Measurements from ENCODE around the gene KIRREL1. TPM values are rescaled to one million over a fixed set of nuclear protein-coding genes. Genes with fewer than 3 reads are reported as not detected.

Gene KIRREL1
- polyA plus RNA-seq, 1 donor from 2014 or later, result 12.9 TPM

- Histone ChIP-seq H3K9me2 (ENCODE audit: insufficient read depth, low read length) (no peaks in the 10 kb centered on the region), H3F3A (ENCODE audit: insufficient read depth, low read length, poor library complexity, severe bottlenecking) (no peaks in the 10 kb centered on the region), H4K20me1 (ENCODE audit: insufficient read depth) (no peaks in the 10 kb centered on the region), H3K27me3 (ENCODE audit: insufficient read depth, low read depth, low read length) (no peaks in the 10 kb centered on the region), H3K4me2 (ENCODE audit: low read length) (no peak overlapping the region), H3K4me3 (ENCODE audit: low read length) (no peak overlapping the region), H3K9me3 (ENCODE audit: low read length) (no peaks in the 10 kb centered on the region), H3K9ac (ENCODE audit: low read length) (no peak overlapping the region), H3K79me2 (replicated peaks; ENCODE audit: insufficient read depth, low read length) (no peaks in the 10 kb centered on the region), H3K27ac (ENCODE audit: low read length) (no peak overlapping the region), H2AFZ (ENCODE audit: low read depth, low read length) (no peak overlapping the region), H3K36me3 (ENCODE audit: insufficient read depth, low read length) (no peaks in the 10 kb centered on the region)
- no peak for TF ChIP-seq RAD21 (conservative IDR thresholded peaks at IDR 0.05)
- TF ChIP-seq EP300 (conservative IDR thresholded peaks at IDR 0.05; ENCODE audit: poor library complexity, severe bottlenecking), result no peak
- TF ChIP-seq REST (IDR thresholded peaks at IDR 0.05; ENCODE audit: borderline replicate concordance), result no peak
- no peak for TF ChIP-seq SMC3 (conservative IDR thresholded peaks at IDR 0.05; ENCODE audit: poor library complexity)
- no peak for TF ChIP-seq MXI1 (conservative IDR thresholded peaks at IDR 0.05; ENCODE audit: poor library complexity, severe bottlenecking)
- no peak for TF ChIP-seq EZH2 (IDR thresholded peaks at IDR 0.05; ENCODE audit: borderline replicate concordance, insufficient read depth, low read length, poor library complexity, severe bottlenecking)
- no peak for TF ChIP-seq TAF1 (IDR thresholded peaks at IDR 0.05; ENCODE audit: low read depth)
- no peak for TF ChIP-seq CTCF (IDR thresholded peaks at IDR 0.05; ENCODE audit: poor library complexity, severe bottlenecking)
- TF ChIP-seq POLR2AphosphoS5 (IDR thresholded peaks at IDR 0.05), result no peak
These were observed 155.0 kb downstream of the KIRREL1 start for GRCh38 chr1:158148468-158148867.

GRCh38 chr1:158149175-158149574 is 155.7 kb downstream of the KIRREL1 start:
- Histone ChIP-seq H4K20me1 (ENCODE audit: insufficient read depth) (no peaks in the 10 kb centered on the region), H3F3A (ENCODE audit: insufficient read depth, low read length, poor library complexity, severe bottlenecking) (no peaks in the 10 kb centered on the region), H3K9ac (ENCODE audit: low read length) (peak overlapping the region; percentile 42), H3K4me3 (ENCODE audit: low read length) (peak overlapping the region; percentile 64), H3K36me3 (ENCODE audit: insufficient read depth, low read length) (no peaks in the 10 kb centered on the region), H3K9me3 (ENCODE audit: low read length) (no peaks in the 10 kb centered on the region), H3K27me3 (ENCODE audit: insufficient read depth, low read depth, low read length) (no peaks in the 10 kb centered on the region), H3K9me2 (ENCODE audit: insufficient read depth, low read length) (no peaks in the 10 kb centered on the region), H3K4me2 (ENCODE audit: low read length) (peak overlapping the region; percentile 19), H3K79me2 (replicated peaks; ENCODE audit: insufficient read depth, low read length) (no peaks in the 10 kb centered on the region), H2AFZ (ENCODE audit: low read depth, low read length) (peak overlapping the region; percentile 66), H3K27ac (ENCODE audit: low read length) (no peak overlapping the region)
- TF ChIP-seq SMC3 (conservative IDR thresholded peaks at IDR 0.05; ENCODE audit: poor library complexity) (no peak), MXI1 (conservative IDR thresholded peaks at IDR 0.05; ENCODE audit: poor library complexity, severe bottlenecking) (no peak), POLR2AphosphoS5 (IDR thresholded peaks at IDR 0.05) (no peak), CTCF (IDR thresholded peaks at IDR 0.05; ENCODE audit: poor library complexity, severe bottlenecking) (no peak), EP300 (conservative IDR thresholded peaks at IDR 0.05; ENCODE audit: poor library complexity, severe bottlenecking) (no peak), TAF1 (IDR thresholded peaks at IDR 0.05; ENCODE audit: low read depth) (no peak), EZH2 (IDR thresholded peaks at IDR 0.05; ENCODE audit: borderline replicate concordance, insufficient read depth, low read length, poor library complexity, severe bottlenecking) (no peak), RAD21 (conservative IDR thresholded peaks at IDR 0.05) (no peak), REST (IDR thresholded peaks at IDR 0.05; ENCODE audit: borderline replicate concordance) (no peak)

Measured in neural cell (in vitro differentiated cells).